ENCODE data around the gene PCDHA4.
"Not testable (repeated sequence)": the region's sequence is repeated elsewhere in the genome, so short reads cannot be mapped to it uniquely, and the experiment has no call there.

PCDHA4 gene

GRCh38 chr5:140806834-140807775 is at the start of gene PCDHA4:
Gene PCDHA4, plus strand, starts transcription at chr5:140807068.
- peak; percentile 55 for DNase-seq (ENCODE audit: low spot score)

- no peak for DNase-seq (ENCODE audit: low spot score)
Measured at GRCh38 chr5:140764177-140764973, 42.5 kb upstream of the PCDHA4 start.

GRCh38 chr5:140767444-140767843 is 39.4 kb upstream of the PCDHA4 start:
- DNase-seq (ENCODE audit: low spot score) = no peak

- no peak for DNase-seq (ENCODE audit: low spot score)
Measured at GRCh38 chr5:140780512-140780911, 26.4 kb upstream of the PCDHA4 start.

GRCh38 chr5:140785905-140786686 is 20.8 kb upstream of the PCDHA4 start, which contains the start of gene PCDHA1:
Gene PCDHA1, plus strand, starts transcription at chr5:140786140.
- peak; percentile 34 for DNase-seq (ENCODE audit: low spot score)

- not testable (repeated sequence) for DNase-seq (ENCODE audit: low spot score)
Measured at GRCh38 chr5:140787422-140787821, 19.4 kb upstream of the PCDHA4 start.

GRCh38 chr5:140787849-140788504 is 18.9 kb upstream of the PCDHA4 start:
- not testable (repeated sequence) for DNase-seq (ENCODE audit: low spot score)

- no peak for DNase-seq (ENCODE audit: low spot score)
Measured at GRCh38 chr5:140791089-140791488, 15.8 kb upstream of the PCDHA4 start.

- peak; percentile 81 for DNase-seq (ENCODE audit: low spot score)
Measured at GRCh38 chr5:140794595-140795258, 12.1 kb upstream of the PCDHA4 start, which contains the start of gene PCDHA2. Gene PCDHA2, plus strand, starts transcription at chr5:140794852.

GRCh38 chr5:140795259-140795641 is 11.6 kb upstream of the PCDHA4 start:
- DNase-seq (ENCODE audit: low spot score) = peak; percentile 84

GRCh38 chr5:140796072-140796717 is 10.7 kb upstream of the PCDHA4 start:
- DNase-seq (ENCODE audit: low spot score) = not testable (repeated sequence)

- no peak for DNase-seq (ENCODE audit: low spot score)
Measured at GRCh38 chr5:140796718-140797095, 10.2 kb upstream of the PCDHA4 start.

- no peak for DNase-seq (ENCODE audit: low spot score)
Measured at GRCh38 chr5:140800816-140801493, 5.9 kb upstream of the PCDHA4 start, which contains the start of gene PCDHA3. Gene PCDHA3, plus strand, starts transcription at chr5:140801057.

GRCh38 chr5:140801494-140801841 is 5.4 kb upstream of the PCDHA4 start:
- DNase-seq (ENCODE audit: low spot score) = no peak

GRCh38 chr5:140802381-140802780 is 4.5 kb upstream of the PCDHA4 start:
- DNase-seq (ENCODE audit: low spot score) = not testable (repeated sequence)

- DNase-seq (ENCODE audit: low spot score) = no peak
Measured at GRCh38 chr5:140802781-140803271, 4.0 kb upstream of the PCDHA4 start.

GRCh38 chr5:140808241-140808888 is 1.5 kb downstream of the PCDHA4 start:
- DNase-seq (ENCODE audit: low spot score) = not testable (repeated sequence)

GRCh38 chr5:140808889-140809291 is 2.0 kb downstream of the PCDHA4 start:
- DNase-seq (ENCODE audit: low spot score) = no peak
